Hematopoietic multipotent progenitor cell treated with erythropoietin and hydrocortisone succinate and interleukin-3 and kit ligand, for 17 days (in vitro differentiated cells): ENCODE data around the gene ACOX1.

Source experiments
- DNase-seq: peaks from one replicate; pipeline ENCODE4 v3.0.0-alpha.2; 2015; ENCODE audit warnings: low spot score

Gene ACOX1

GRCh38 chr17:75933808-75934207, 45.2 kb downstream of the ACOX1 start:
- DNase-seq: no peak

DNA sequence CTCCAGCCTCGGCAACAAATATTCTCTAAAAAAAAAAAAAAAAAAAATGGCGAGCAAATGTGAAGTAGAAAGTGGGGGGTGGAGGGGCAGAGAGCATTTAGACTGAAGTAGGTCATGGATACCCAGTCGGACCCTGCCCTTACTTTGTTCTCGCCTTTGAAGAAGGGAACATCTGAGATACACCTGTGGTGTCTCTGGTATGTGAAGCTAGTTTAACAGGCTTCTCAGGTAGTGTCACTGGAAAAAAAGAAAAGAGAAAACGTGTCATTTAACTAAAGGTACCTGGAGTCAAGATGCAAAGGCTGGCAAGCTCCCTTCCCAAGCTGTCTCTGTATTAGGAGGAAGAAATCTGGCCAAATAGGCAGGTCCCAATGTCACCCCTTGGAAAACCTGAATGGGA, 46.1 kb downstream of the ACOX1 start:
- DNase-seq: no peak

DNA sequence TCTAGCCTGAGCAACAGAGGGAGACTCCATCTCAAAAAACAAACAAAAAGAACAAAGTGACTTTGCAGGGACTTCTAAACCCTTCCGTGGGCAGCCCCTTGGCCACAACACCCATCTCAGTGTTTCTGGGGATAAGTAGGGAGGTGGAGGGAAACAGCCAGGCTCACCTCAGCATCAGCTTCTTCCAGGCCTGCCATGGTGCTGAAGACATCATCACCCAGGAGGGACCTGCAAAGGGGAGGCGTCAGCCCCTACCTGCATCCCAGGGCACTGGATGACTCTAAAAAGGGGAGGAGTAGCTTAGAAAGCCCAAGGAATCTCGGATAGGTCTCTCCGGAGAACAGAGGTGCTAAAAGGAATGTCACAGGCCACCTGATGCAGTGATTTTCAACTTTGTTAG, 47.9 kb downstream of the ACOX1 start:
- DNase-seq: no peak

GRCh38 chr17:75927286-75927922, 51.6 kb downstream of the ACOX1 start:
- DNase-seq: peak; percentile 15

GRCh38 chr17:75926456-75926855, 52.5 kb downstream of the ACOX1 start:
- DNase-seq: no peak

- no peak for DNase-seq
These were observed 53.1 kb downstream of the ACOX1 start for GRCh38 chr17:75925912-75926311.

DNA sequence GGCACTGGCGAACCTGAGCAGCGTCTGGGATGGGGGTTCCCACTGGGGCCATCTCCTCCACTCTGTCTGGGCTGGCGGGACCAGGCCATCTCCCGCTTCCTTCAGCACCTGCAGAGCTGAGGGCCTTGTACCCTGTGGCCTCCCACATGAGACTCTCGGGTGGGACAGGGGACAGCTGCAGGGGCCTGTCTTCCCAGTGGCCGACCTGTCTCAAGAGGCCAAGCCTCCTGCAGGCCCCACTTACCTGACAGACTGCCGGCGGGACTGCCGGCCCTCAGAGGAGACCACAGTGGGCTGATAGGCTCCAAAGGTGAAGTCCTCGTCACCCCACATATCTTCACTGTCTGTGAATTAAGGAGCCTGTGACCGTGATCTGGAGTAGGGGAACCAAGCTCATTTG, 53.9 kb downstream of the ACOX1 start:
- no peak for DNase-seq

GRCh38 chr17:75922963-75923874, 55.7 kb downstream of the ACOX1 start:
- DNase-seq: no peak

GRCh38 chr17:75922173-75922961, 56.6 kb downstream of the ACOX1 start:
- no peak for DNase-seq

DNA sequence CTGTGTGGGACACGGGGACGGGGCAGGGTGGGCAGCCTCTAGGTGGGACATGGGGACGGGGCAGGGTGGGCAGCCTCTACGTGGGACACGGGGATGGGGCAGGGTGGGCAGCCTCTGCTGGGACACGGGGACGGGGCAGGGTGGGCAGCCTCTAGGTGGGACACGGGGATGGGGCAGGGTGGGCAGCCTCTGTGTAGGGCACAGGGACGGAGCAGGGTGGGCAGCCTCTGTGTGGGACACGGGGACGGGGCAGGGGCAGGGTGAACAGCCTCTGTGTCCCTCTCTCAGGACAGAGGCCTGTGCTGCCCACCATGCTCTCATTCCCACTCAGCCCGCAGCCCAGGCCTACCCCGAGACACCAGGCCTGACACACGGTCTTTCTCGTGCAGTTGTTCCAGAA, 57.4 kb downstream of the ACOX1 start:
- no peak for DNase-seq

GRCh38 chr17:75920045-75920560, 58.9 kb downstream of the ACOX1 start:
- no peak for DNase-seq

DNA sequence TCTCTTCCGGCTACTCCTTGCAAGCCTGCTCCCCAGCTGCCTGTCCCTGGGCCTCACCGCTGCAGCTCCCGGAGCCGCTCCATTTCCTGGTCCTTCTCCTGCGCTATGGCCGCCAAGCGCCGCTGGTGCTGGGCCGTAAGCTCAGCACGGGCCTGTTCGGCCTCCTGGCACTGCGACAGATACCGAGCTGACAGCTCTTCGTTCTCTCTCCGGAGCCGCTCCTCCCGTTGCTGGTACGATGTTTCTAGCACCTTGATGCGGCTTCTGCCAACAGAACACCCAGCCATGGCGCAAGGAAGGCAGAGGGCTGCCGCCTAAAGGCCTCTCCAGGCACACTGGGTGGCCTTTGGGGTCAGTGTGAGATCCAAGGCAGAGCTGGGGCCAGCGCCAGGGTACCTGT, 59.4 kb downstream of the ACOX1 start:
- no peak for DNase-seq

DNA sequence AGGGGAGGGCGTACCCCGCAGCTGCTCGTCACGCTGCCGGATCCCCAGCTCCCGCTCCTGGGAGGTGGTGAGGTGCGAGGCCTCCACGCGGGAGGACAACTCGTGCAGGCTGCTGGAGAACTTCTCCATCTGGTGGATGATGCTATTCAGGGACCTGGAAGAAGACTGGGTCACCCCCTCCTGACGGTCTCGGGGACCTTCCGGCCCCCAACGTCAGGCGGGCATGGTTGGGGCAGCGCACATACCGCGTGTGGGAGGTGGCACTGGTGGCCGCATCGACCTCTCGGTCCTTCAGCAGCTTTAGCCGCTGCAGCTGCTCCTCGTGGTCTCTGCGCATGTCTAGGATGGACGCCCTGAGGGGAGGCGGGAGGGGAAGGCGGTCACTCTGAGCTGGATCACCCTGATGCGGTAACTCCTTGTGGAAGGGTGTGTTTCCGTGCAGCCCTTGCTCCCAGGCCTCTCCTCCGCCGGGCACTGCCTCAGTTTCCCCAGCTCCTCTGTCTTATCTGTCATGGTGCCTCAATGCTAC, 61.0 kb downstream of the ACOX1 start:
- DNase-seq: no peak

DNA sequence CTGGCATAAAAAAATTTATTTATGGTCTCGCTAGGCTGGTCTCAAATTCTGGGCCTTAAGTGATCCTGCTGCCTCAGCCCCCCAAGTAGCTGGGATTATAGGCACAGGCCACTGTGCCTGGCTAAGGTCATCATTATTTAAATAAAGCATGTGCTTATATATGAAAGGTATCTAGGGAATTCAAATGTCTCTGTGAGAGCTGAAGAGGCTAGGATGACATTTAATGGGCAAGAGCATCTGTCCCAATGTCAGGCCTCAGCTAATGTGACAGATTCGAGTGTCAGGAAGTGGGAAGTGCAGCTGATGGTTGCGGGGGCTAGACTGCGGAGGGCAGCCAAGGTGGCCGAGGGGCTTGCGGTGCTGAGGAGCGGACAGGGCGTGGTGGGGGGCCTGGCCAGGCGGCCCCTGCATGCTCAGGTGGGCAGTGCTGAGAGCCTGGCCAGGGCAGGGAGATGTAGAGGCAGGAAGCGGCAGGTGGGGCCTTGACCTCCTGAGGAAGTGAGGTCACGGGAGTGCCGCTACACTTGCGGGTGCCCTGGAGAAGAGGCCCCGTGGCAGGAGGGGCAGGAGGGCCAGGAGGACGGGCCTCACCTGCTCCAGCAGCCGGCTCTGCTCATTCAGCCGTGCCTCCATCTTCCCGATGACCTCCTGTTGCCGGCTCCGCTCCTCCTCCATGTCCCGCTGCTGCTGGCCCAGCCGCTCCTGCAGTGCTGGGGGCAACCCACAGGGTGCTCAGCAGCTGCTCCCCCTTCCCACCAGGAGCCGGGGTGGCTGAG, 61.6 kb downstream of the ACOX1 start:
- no peak for DNase-seq

- DNase-seq: no peak
These were observed 63.7 kb downstream of the ACOX1 start for GRCh38 chr17:75915268-75915667.

DNA sequence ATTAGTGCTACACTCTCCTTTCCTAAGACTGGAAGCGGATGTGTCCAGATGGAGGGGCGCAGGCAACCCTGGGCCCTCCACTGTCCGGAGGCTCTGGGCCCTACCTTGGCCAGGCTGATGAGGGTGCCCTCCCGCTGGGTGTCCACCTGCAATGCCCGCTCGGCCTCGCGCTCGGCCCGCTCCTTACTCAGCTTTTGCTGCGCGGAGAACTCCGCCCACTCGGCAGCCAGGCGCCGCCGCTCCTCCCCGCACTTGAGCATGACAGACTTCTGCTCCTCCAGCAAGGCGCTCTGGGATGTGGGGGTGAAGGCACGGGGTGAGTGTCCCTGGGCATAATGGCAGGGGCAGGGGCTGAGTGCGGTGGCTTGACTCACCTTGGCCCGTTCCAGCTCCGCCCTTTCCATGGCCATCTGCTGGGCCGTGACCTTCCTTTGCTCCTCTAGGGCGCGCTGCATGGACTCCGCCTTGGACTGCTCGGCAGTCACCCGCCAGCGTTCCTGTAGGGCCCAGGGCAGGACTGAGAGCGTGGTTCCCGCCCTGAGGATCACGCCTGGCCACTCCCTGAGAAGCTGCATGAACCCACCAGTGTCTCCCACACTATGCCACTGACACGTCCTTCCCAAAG, 64.2 kb downstream of the ACOX1 start:
- DNase-seq: no peak

DNA sequence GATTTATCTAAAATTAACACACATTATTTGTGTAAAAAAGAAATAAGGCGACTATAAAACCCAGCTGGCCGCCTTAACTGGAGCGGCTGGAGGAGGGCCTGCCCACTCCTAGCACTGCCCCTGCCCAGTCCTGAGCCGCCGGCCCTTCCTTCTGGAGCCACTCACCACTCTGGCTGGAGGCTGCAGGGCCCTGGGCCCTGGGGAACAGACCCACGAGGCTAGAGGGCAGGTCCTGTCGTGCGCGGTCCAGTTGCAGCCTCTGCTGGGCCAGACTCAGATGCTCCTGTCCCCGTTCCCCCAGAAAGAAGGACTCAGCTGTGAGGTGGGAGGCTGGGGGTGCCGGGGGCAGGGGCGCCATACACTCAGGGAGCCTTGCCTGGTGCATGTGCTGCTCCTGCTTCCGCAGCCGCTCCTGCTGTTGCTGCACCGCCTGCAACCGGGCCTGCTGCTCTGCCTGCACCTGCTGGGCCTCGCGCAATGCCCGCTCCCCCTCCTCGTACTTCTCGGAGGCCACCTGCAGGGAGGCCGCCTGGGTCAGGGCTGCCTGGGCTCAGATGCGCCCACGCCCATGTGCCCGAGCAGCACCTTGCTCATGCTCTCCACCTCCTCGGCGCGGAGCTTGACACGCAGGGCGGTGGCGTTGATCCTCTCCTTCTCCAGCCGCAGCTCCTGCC, 65.3 kb downstream of the ACOX1 start:
- DNase-seq: no peak

- no peak for DNase-seq
These were observed 68.3 kb downstream of the ACOX1 start for GRCh38 chr17:75910699-75911098.

DNA sequence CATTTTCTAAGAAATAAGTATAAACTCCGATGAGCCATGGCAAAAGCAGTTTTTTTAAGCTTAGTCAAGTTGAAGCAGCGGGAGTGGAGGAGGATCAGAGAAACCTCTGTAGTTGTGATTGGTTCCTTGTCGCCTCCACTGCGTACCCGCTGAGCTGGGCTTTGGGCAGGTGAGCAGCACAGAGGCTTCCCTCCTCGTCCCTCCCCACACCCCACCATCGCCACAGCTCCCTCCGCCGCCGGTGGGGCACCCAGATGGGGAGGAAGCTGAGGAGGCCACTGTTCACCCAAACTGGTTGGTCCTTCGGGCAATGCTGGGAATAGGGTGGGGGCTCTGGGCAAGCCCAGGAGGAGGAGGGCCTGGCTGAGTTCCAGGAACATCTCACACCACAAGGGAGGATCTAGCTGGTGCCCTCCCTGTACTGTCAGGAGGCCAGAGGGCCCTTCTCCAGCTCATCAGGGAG, 69.1 kb downstream of the ACOX1 start:
- no peak for DNase-seq
